Endothelial cell of umbilical vein (primary cell): ENCODE measurements around the gene TECTB.

Experiments
- CTCF ChIP-seq, 2 donors: IDR thresholded peaks; 1 replicate in 1 of 2; 2 replicates in 1 of 2; pipeline ENCODE4 v1.5.1; 2011; ENCODE audit warnings: low read length in 2 of 2, mild to moderate bottlenecking in 2 of 2, moderate library complexity in 2 of 2, control low read depth in 1 of 2, inconsistent platforms in 1 of 2, low read depth in 1 of 2; ENCODE audit not compliant: insufficient read depth in 1 of 2; ENCODE audit errors: extremely low read depth in 1 of 2
- EZH2 ChIP-seq: IDR thresholded peaks from 2 replicates; pipeline ENCODE4 v1.6.1; 2012; ENCODE audit warnings: borderline replicate concordance, low read depth, mild to moderate bottlenecking, moderate library complexity, low read length, inconsistent platforms; ENCODE audit not compliant: severe bottlenecking
- FOS ChIP-seq: IDR thresholded peaks from 2 replicates; pipeline ENCODE4 v1.6.1; 2011; ENCODE audit warnings: mild to moderate bottlenecking, low read length, moderate library complexity, borderline replicate concordance; ENCODE audit not compliant: insufficient read depth
- GATA2 ChIP-seq: IDR thresholded peaks from 2 replicates; pipeline ENCODE4 v1.7.0; 2011; ENCODE audit warnings: low read depth, mild to moderate bottlenecking, moderate library complexity, mixed read lengths, low read length; ENCODE audit not compliant: insufficient read length, insufficient read depth
- JUN ChIP-seq: IDR thresholded peaks from 2 replicates; pipeline ENCODE4 v1.6.1; 2011; ENCODE audit warnings: borderline replicate concordance, low read depth; ENCODE audit not compliant: insufficient read length, insufficient read depth
- MYC ChIP-seq: IDR thresholded peaks from one replicate; pipeline ENCODE4 v1.6.1; 2011; ENCODE audit warnings: mild to moderate bottlenecking, low read depth, low read length
- POLR2A ChIP-seq: IDR thresholded peaks from 2 replicates; pipeline ENCODE4 v1.6.1; 2012; ENCODE audit warnings: low read depth, mild to moderate bottlenecking, control low read depth, low read length
- POLR2AphosphoS5 ChIP-seq: IDR thresholded peaks from 2 replicates; pipeline ENCODE4 v1.6.1; 2012; ENCODE audit warnings: low read depth, mild to moderate bottlenecking, control low read depth, low read length, moderate library complexity; ENCODE audit not compliant: insufficient read depth

GRCh38 chr10:112239347-112239746 is 43.9 kb upstream of the TECTB start:
- TF ChIP-seq CTCF (IDR thresholded peaks at IDR 0.05; ENCODE audit: extremely low read depth in 1 of 2, insufficient read depth in 1 of 2, low read depth in 1 of 2, low read length in 2 of 2) (no peak), FOS (no peak), POLR2AphosphoS5 (no peak), POLR2A (no peak), EZH2 (no peak), GATA2 (no peak), MYC (no peak), JUN (no peak)
